ENCODE results near the gene PCDHGA8.
"Not testable (repeated sequence)": the region's sequence is repeated elsewhere in the genome, so short reads cannot be mapped to it uniquely, and the experiment has no call there.

PCDHGA8 gene

DNA sequence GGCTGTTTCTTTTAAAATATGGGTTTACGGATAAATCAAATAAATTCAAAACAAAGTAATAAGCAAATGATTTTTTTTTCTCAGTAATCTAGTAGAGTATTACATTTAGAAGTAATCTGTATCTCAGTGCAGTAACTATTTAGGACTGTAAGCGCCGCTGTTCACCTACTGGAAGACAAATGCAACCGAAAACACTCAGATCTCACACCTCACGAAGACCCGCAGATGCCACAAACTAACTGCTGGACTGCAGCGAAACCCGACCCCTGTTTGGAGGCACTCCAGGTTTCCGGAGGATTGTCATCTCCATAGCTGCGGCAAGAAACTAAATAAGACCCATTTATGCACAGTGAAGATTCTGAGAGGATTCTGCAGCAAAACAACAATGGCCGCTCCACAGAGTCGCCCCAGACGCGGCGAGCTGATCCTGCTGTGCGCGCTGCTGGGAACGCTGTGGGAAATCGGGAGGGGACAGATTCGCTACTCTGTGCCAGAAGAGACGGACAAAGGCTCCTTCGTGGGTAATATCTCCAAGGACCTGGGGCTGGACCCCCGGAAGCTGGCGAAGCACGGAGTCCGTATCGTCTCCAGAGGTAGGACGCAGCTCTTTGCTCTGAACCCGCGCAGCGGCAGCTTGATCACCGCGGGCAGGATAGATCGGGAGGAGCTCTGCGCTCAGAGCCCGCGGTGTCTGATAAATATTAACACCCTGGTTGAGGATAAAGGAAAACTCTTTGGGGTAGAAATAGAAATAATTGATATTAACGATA lies at the start of gene PCDHGA8:
TSS of gene PCDHGA8 (plus strand) at position 205 of the 770 bp plus-strand sequence. CDS start at position 386, 181 bp downstream.
- DNase-seq: no peak

DNA sequence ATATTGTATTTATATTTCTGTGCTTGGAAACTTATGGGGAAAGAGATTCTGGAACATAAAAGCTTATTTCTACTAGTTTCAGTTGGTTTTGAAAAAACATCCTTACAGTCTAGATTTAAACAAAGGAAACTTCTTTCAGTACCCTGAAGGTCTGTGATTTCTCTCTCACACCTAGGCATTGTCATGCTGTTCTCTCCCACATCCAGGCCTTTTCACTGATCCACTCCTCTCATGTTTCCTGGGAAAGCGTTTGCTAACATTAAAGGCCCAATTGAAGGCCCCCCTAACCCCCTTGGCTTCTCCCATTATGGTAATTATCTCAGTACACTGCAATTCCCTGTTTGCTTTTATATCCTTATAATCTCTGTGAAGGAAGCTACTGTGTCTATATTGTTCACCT lies 49.7 kb upstream of the PCDHGA8 start:
- DNase-seq: no peak

DNA sequence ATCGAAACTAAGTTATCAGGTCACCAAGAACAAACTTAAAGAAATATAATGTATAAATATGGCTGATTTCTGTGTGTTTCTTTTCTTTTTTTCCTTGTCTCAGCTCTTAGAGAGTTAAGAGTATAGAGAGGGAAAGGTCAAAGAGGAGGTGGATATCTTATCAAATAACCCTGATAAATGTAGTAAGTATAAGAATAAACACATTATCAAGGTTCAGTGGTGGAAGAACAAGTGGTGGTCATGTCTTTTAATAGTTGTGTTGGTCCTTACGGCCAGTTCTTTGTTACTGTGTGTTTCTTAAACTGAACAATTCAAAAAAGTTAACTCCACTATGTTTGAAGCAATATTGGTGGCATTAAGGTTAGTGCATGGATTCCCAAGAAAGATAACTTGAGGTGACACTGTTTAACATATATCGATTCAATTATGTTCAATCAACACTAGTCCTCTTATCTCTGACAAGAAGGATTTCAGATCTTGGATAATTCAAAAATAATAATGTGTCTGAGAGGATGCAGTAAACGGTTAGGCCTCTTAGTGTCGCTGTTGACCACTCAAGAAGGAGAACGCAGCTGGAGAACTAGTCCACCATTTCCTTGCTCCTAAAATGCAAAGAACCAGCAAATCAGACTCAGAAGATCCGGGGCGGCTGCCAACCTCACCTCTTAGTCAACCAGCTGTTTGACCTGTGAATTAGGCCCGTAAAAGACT lies 49.0 kb upstream of the PCDHGA8 start, which contains the start of gene PCDHGA3:
TSS of gene PCDHGA3 (plus strand) at position 588 of the 711 bp plus-strand sequence. CDS start 205 bp downstream, outside the sequence.
- DNase-seq: peak; percentile 25

DNA sequence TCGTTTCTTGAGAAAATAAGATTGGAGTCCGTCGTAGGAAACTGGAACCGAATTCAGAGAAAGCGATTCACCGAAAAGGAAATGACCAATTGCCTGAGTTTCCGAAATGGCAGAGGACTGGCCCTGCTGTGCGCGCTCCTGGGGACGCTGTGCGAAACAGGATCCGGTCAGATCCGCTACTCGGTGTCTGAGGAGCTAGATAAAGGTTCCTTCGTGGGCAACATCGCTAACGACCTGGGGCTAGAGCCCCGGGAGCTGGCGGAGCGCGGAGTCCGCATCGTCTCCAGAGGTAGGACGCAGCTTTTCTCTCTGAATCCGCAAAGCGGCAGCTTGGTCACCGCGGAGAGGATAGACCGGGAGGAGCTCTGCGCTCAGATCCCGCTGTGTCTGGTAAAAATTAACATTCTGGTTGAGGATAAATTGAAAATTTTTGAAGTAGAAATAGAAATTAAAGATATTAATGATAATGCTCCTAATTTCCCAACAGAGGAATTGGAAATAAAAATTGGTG lies 48.4 kb upstream of the PCDHGA8 start:
- no peak for DNase-seq

DNA sequence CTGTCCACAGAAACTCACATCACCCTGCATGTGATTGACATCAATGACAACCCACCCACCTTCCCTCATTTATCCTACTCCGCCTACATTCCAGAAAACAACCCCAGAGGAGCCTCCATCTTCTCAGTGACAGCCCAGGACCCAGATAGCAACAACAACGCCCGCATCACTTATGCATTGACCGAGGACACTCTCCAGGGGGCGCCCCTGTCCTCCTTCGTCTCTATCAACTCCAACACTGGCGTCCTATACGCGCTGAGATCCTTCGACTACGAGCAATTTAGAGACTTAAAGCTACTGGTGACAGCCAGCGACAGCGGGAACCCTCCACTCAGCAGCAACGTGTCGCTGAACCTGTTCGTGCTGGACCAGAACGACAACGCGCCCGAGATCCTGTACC lies 47.1 kb upstream of the PCDHGA8 start:
- no peak for DNase-seq

DNA sequence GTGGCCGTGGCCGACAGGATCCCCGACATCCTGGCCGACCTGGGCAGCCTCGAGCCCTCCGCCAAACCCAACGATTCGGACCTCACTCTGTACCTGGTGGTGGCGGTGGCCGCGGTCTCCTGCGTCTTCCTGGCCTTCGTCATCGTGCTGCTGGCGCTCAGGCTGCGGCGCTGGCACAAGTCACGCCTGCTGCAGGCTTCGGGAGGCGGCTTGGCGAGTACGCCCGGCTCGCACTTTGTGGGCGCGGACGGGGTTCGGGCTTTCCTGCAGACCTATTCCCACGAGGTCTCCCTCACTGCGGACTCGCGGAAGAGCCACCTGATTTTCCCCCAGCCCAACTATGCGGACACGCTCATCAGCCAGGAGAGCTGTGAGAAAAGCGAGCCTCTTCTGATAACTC lies 46.4 kb upstream of the PCDHGA8 start:
- not testable (repeated sequence) for DNase-seq

DNA sequence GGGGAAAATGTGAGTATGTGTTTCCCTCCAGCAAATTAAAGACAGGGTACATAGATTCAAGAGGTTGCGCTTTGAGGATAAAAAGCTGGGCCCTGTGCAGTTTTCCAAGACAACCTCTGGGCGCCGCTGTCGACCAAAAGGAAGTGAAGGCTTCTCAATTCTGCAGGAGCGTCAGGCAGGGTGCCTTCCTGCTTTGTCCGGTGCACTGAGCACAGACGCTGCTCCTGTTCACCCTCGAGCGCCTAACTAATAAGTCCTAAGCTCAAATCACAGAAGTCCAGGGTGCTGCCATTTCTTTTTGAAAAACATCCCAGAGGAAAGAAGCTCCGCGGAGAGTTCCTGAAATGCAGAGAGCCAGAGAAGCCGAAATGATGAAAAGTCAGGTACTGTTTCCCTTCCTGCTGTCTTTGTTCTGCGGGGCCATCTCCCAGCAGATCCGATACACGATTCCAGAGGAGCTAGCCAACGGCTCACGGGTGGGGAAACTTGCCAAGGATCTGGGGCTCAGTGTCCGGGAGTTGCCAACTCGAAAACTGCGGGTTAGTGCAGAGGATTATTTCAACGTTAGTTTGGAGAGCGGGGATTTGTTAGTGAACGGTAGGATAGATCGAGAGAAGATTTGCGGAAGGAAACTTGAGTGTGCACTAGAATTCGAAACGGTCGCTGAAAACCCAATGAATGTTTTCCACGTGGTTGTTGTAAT lies 42.4 kb upstream of the PCDHGA8 start, which contains the start of gene PCDHGB1:
TSS of gene PCDHGB1 (plus strand) at position 183 of the 703 bp plus-strand sequence. CDS start at position 345, 162 bp downstream.
- peak; percentile 23 for DNase-seq

DNA sequence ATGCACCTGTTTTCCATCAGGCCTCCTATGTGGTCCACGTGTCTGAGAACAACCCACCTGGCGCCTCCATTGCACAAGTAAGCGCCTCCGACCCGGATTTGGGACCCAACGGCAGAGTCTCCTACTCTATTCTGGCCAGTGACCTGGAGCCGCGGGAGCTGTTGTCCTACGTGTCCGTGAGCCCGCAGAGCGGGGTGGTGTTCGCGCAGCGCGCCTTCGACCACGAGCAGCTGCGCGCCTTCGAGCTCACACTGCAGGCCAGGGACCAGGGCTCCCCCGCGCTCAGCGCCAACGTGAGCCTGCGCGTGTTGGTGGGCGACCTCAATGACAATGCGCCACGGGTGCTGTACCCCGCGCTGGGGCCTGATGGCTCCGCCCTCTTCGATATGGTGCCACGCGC lies 40.8 kb upstream of the PCDHGA8 start:
- DNase-seq: no peak

DNA sequence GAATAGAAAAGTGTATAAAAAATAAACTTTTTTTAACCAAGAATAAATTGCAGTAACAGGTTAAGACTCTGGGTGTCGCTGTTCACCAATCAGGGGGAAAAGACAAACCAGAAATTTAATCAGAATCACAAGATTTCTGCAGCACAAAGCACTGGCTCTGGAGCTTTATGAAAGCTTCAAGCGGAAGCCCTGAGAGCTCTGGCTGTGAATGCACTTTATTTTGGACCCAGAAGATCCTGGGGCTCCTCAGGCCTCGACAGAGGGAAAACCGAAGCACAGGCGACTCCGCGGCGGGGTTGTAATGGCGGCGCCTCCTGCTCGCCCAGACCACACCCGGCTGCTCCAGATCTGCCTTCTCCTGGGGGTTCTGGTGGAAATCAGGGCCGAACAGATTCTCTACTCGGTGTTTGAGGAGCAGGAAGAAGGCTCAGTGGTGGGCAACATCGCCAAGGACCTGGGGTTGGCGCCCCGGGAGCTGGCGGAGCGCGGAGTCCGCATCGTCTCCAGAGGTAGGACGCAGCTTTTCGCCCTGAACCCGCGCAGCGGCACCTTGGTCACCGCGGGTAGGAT lies 37.4 kb upstream of the PCDHGA8 start, which contains the start of gene PCDHGA4:
TSS of gene PCDHGA4 (plus strand) at position 122 of the 570 bp plus-strand sequence. CDS start at position 209, 87 bp downstream.
- no peak for DNase-seq

DNA sequence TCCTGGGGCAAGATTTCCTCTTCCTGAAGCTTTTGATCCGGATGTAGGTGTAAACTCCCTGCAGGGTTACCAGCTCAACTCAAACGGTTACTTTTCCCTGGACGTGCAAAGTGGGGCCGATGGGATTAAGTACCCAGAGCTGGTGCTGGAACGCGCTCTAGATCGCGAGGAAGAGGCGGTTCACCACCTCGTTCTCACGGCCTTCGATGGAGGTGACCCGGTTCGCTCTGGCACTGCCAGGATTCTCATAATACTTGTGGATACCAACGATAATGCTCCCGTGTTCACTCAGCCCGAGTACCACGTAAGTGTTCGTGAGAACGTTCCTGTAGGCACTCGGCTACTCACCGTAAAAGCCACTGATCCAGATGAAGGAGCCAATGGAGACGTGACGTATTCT lies 36.8 kb upstream of the PCDHGA8 start:
- DNase-seq: no peak

DNA sequence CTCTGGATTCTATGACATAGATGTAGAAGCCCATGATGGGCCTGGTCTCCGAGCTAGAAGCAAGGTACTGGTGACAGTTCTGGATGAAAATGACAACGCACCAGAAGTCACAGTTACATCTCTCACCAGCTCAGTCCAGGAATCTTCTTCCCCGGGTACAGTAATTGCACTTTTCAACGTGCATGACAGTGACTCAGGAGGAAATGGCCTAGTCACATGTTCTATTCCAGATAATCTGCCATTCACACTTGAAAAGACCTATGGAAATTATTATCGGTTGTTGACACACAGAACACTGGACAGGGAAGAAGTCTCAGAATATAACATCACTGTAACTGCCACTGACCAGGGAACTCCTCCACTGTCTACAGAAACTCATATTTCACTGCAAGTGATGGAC lies 36.3 kb upstream of the PCDHGA8 start:
- DNase-seq: no peak

DNA sequence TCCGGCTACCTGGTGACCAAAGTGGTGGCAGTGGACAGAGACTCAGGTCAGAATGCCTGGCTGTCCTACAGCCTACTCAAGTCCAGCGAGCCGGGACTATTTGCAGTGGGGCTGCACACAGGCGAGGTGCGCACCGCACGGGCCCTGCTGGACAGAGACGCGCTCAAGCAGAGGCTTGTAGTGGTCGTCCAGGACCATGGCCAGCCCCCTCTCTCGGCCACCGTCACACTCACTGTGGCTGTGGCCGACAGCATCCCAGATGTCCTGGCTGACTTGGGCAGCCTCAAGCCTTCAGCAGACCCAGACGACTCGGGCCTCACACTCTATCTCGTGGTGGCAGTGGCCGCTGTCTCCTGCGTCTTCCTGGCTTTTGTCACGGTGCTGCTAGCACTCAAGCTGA lies 35.5 kb upstream of the PCDHGA8 start:
- no peak for DNase-seq

DNA sequence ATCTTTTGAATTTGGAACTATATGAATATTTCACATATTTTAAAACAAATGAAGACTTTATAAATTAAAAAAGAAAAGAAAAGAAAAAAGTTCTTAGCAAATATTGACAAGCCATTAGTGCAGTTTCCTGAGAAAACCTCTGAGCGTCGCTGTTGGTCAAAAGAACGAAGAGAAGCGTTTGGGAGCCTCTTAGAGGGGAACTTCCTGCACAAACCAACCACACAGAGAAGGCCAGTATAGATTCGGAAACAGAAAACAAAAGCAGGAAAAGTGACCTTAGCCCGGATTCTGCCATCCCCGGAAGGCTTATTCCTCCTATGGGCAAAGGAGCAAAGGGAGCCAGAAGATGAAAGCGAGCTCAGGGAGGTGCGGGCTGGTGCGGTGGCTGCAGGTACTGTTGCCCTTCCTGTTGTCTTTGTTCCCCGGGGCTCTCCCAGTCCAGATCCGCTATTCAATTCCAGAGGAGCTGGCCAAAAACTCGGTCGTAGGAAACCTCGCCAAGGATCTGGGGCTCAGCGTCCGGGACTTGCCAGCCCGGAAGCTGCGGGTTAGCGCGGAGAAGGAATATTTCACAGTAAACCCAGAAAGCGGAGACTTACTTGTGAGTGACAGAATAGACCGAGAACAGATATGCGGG lies 32.5 kb upstream of the PCDHGA8 start, which contains the start of gene PCDHGB2:
TSS of gene PCDHGB2 (plus strand) at position 205 of the 637 bp plus-strand sequence. CDS start at position 347, 142 bp downstream.
- DNase-seq: peak; percentile 4

DNA sequence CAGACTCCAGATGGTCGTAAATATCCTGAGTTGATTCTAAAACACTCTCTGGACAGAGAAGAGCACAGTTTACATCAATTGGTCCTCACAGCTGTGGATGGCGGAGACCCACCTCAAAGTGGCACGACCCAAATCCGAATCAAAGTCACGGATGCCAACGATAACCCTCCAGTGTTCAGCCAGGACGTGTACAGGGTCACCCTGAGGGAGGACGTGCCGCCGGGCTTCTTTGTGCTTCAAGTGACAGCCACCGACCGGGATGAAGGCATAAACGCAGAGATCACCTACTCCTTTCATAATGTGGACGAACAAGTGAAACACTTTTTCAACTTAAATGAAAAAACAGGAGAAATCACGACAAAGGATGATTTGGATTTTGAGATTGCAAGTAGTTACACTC lies 31.7 kb upstream of the PCDHGA8 start:
- no peak for DNase-seq

DNA sequence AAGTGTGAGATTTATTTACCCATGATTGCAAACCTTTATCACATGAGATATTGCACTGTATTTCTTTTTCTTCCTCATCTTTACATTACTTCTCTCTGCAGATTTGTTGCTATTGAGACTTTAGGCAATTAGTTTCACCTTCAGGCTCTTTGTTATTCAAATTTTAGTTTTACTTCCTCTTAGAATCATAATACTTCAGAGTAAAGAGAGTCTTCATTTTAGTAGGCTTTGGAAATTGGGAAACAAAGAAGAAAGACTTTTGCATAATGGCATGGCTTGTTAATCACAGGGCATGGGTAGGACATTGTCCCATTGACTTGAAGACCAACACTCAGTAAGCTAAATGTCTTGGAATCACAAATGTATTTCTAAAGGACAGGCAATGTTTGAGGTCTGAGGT lies 29.7 kb upstream of the PCDHGA8 start:
- DNase-seq: no peak

DNA sequence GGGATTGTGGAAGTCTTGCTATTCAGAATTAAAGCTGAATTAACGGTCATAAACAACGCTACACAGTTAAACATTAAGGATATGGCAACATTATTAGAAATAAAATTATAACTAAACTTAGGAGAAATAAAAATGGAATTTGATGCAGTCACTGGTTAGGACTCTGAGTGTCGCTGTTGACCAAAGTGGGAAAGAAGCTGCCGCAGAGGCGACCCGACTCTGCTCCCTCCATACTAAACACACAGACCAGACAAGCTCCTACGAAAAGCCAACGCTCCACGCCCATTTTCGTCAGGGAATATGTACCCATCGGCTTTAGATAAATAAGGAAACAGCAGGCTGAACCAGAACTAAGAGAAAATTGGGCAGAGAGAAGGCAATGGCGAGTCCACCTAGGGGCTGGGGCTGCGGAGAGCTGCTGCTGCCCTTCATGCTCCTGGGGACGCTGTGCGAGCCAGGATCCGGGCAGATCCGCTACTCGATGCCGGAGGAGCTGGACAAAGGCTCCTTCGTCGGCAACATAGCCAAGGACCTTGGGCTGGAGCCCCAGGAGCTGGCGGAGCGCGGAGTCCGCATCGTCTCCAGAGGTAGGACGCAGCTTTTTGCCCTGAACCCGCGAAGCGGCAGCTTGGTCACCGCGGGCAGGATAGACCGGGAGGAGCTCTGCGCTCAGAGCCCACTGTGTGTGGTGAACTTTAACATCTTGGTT lies 28.3 kb upstream of the PCDHGA8 start, which contains the start of gene PCDHGA5:
TSS of gene PCDHGA5 (plus strand) at position 211 of the 709 bp plus-strand sequence. CDS start at position 380, 169 bp downstream.
- no peak for DNase-seq

DNA sequence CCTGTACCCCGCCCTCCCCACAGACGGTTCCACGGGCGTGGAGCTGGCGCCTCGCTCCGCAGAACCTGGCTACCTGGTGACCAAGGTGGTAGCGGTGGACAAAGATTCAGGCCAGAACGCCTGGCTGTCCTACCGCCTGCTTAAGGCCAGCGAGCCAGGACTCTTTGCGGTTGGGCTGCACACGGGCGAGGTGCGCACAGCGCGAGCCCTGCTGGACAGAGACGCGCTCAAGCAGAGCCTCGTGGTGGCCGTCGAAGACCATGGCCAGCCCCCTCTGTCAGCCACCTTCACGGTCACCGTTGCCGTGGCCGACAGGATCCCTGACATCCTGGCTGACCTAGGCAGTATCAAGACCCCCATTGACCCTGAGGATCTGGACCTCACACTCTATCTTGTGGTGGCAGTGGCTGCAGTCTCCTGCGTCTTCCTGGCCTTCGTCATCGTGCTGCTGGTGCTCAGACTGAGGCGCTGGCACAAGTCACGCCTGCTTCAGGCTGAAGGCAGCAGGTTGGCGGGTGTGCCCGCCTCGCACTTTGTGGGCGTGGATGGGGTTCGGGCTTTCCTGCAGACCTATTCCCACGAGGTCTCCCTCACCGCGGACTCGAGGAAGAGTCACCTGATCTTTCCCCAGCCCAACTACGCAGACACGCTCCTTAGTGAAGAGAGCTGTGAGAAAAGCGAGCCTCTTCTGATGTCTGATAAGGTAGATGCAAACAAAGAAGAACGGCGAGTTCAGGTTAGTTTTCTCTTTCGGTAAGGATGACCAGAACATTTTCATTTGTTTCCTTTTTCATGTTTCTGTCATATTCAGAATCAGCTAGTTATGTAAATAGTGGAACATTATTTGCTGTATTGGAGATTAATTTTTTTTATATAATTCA lies 26.2 kb upstream of the PCDHGA8 start:
- no peak for DNase-seq

DNA sequence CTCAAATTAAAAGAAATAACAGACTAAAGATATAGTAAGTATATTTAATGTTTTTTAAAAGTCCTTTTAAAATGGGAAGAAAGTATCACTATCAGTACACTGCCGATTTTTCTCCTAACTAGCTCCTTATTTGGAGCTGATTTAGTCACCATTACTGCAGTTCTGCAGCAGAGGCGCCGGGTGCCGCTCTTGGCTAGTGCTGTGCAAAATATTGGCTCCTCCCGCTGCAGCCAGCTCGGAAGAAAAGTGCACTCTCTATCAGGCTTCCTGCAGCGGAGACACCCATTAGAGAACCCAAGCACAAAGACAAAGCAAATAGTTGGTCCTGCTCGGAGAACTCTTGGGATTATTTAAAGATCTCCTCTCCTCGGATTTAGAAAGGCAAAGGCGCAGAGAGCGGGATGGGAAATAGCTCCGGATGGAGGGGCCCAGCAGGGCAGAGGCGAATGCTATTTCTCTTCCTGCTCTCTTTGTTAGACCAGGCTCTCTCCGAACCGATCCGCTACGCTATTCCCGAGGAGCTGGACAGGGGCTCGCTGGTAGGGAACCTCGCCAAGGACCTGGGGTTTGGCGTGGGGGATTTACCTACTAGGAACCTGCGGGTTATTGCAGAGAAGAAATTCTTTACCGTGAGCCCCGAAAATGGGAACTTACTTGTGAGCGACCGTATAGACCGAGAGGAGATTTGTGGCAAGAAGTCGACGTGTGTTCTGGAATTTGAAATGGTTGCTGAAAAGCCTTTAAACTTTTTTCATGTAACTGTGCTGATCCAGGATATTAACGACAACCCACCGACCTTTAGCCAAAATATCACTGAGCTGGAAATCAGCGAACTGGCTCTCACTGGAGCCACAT lies 22.2 kb upstream of the PCDHGA8 start, which contains the start of gene PCDHGB3:
TSS of gene PCDHGB3 (plus strand) at position 249 of the 855 bp plus-strand sequence. CDS start at position 402, 153 bp downstream.
- DNase-seq: peak; percentile 41

All from activated CD4-positive, alpha-beta T cell treated with anti-CD3 and anti-CD28 coated beads, Interleukin-10, Interleukin-2, amounts not matched to agents 100 ng/mL and 50 ng/mL, durations not matched to agents 16 hours and 8 hours (primary cell).